ENCODE results near the gene SPDYE1.
"Not testable (repeated sequence)": the region's sequence is repeated elsewhere in the genome, so short reads cannot be mapped to it uniquely, and the experiment has no call there.

Gene SPDYE1

GRCh38 chr7:44033971-44034844, 36.5 kb downstream of the SPDYE1 start:
- not testable (repeated sequence) for H3K4me1 ChIP-seq (ENCODE audit: insufficient read depth, insufficient read length); DNase-seq (ENCODE audit: low read depth, low spot score); H3K9ac ChIP-seq (ENCODE audit: insufficient read length, low read depth); H3K9me3 ChIP-seq (ENCODE audit: insufficient read depth, low read length); H3K27me3 ChIP-seq (ENCODE audit: insufficient read depth, insufficient read length); H3K4me3 ChIP-seq (ENCODE audit: insufficient read length, low read depth); H3K36me3 ChIP-seq (ENCODE audit: insufficient read depth, insufficient read length, low read length)

- not testable (repeated sequence) for H3K27me3 ChIP-seq (ENCODE audit: insufficient read depth, insufficient read length); DNase-seq (ENCODE audit: low read depth, low spot score); H3K9me3 ChIP-seq (ENCODE audit: insufficient read depth, low read length); H3K4me1 ChIP-seq (ENCODE audit: insufficient read depth, insufficient read length); H3K36me3 ChIP-seq (ENCODE audit: insufficient read depth, insufficient read length, low read length); H3K9ac ChIP-seq (ENCODE audit: insufficient read length, low read depth); H3K4me3 ChIP-seq (ENCODE audit: insufficient read length, low read depth)
These were observed 38.7 kb downstream of the SPDYE1 start for GRCh38 chr7:44036364-44036763.

GRCh38 chr7:44037951-44038350, 40.3 kb downstream of the SPDYE1 start:
- peaks cover 18% of the 10 kb centered on the region for H3K27me3 ChIP-seq (ENCODE audit: insufficient read depth, insufficient read length)
- DNase-seq (ENCODE audit: low read depth, low spot score); H3K9ac ChIP-seq (ENCODE audit: insufficient read length, low read depth); H3K9me3 ChIP-seq (ENCODE audit: insufficient read depth, low read length); H3K4me1 ChIP-seq (ENCODE audit: insufficient read depth, insufficient read length); H3K4me3 ChIP-seq (ENCODE audit: insufficient read length, low read depth); H3K36me3 ChIP-seq (ENCODE audit: insufficient read depth, insufficient read length, low read length): not testable (repeated sequence)

GRCh38 chr7:44038553-44038952, 40.9 kb downstream of the SPDYE1 start:
- DNase-seq (ENCODE audit: low read depth, low spot score); H3K4me1 ChIP-seq (ENCODE audit: insufficient read depth, insufficient read length); H3K4me3 ChIP-seq (ENCODE audit: insufficient read length, low read depth); H3K9me3 ChIP-seq (ENCODE audit: insufficient read depth, low read length); H3K36me3 ChIP-seq (ENCODE audit: insufficient read depth, insufficient read length, low read length); H3K9ac ChIP-seq (ENCODE audit: insufficient read length, low read depth): not testable (repeated sequence)
- peaks cover 18% of the 10 kb centered on the region for H3K27me3 ChIP-seq (ENCODE audit: insufficient read depth, insufficient read length)

- H3K4me1 ChIP-seq (ENCODE audit: insufficient read depth, insufficient read length); DNase-seq (ENCODE audit: low read depth, low spot score); H3K9ac ChIP-seq (ENCODE audit: insufficient read length, low read depth); H3K36me3 ChIP-seq (ENCODE audit: insufficient read depth, insufficient read length, low read length); H3K9me3 ChIP-seq (ENCODE audit: insufficient read depth, low read length); H3K4me3 ChIP-seq (ENCODE audit: insufficient read length, low read depth): not testable (repeated sequence)
- H3K27me3 ChIP-seq (ENCODE audit: insufficient read depth, insufficient read length) = peaks cover 18% of the 10 kb centered on the region
These were observed 41.4 kb downstream of the SPDYE1 start for GRCh38 chr7:44038961-44039558.

- not testable (repeated sequence) for H3K4me3 ChIP-seq (ENCODE audit: insufficient read length, low read depth); H3K4me1 ChIP-seq (ENCODE audit: insufficient read depth, insufficient read length); H3K9me3 ChIP-seq (ENCODE audit: insufficient read depth, low read length); H3K36me3 ChIP-seq (ENCODE audit: insufficient read depth, insufficient read length, low read length); H3K9ac ChIP-seq (ENCODE audit: insufficient read length, low read depth); DNase-seq (ENCODE audit: low read depth, low spot score)
- H3K27me3 ChIP-seq (ENCODE audit: insufficient read depth, insufficient read length) = peaks cover 18% of the 10 kb centered on the region
These were observed 42.2 kb downstream of the SPDYE1 start for GRCh38 chr7:44039800-44040492.

GRCh38 chr7:44040493-44040891, 42.8 kb downstream of the SPDYE1 start:
- H3K36me3 ChIP-seq (ENCODE audit: insufficient read depth, insufficient read length, low read length); DNase-seq (ENCODE audit: low read depth, low spot score); H3K4me1 ChIP-seq (ENCODE audit: insufficient read depth, insufficient read length); H3K9me3 ChIP-seq (ENCODE audit: insufficient read depth, low read length): not testable (repeated sequence)
- Histone ChIP-seq H3K9ac (ENCODE audit: insufficient read length, low read depth) (peak overlapping the region; percentile 50), H3K4me3 (ENCODE audit: insufficient read length, low read depth) (peak overlapping the region; percentile 15), H3K27me3 (ENCODE audit: insufficient read depth, insufficient read length) (peaks cover 18% of the 10 kb centered on the region)

GRCh38 chr7:44042221-44042620, 44.5 kb downstream of the SPDYE1 start:
- TF ChIP-seq SUZ12 (IDR thresholded peaks at IDR 0.05; ENCODE audit: extremely low read depth, insufficient read depth, insufficient read length) = no peak
- TF ChIP-seq YY1 (IDR thresholded peaks at IDR 0.05; ENCODE audit: insufficient read depth, insufficient read length) = no peak
- TF ChIP-seq ZNF274 (IDR thresholded peaks at IDR 0.05; ENCODE audit: low read depth, low read length) = no peak
- peaks cover 18% of the 10 kb centered on the region for H3K27me3 ChIP-seq (ENCODE audit: insufficient read depth, insufficient read length)
- no peak for DNase-seq (ENCODE audit: low read depth, low spot score)
- no peak overlapping the region for H3K4me3 ChIP-seq (ENCODE audit: insufficient read length, low read depth)
- H3K9me3 ChIP-seq (ENCODE audit: insufficient read depth, low read length) = no peaks in the 10 kb centered on the region
- peaks cover 15% of the 10 kb centered on the region for H3K36me3 ChIP-seq (ENCODE audit: insufficient read depth, insufficient read length, low read length)
- H3K9ac ChIP-seq (ENCODE audit: insufficient read length, low read depth) = no peak overlapping the region
- peaks cover 2% of the 10 kb centered on the region for H3K4me1 ChIP-seq (ENCODE audit: insufficient read depth, insufficient read length)

All from NT2/D1 (cell line).